AG04449 (cell line): ENCODE measurements around the gene SOX13.

Source experiments
- CTCF ChIA-PET: fragments of 350-600 bp; formaldehyde crosslinking; extraction: SDS; loops from one replicate; lab custom pipeline; 2021; ENCODE audit warnings: antibody characterized with exemption; lab: Yijun Ruan, JAX
- POLR2A ChIA-PET: fragments of 400-600, 350-600 bp; formaldehyde crosslinking; extraction: SDS; loops from one replicate; lab custom pipeline; 2020; ENCODE audit warnings: antibody characterized with exemption, inconsistent platforms; lab: Yijun Ruan, JAX
- DNase-seq: peaks from one replicate; pipeline ENCODE4 v3.0.0-alpha.2; 2010; ENCODE audit warnings: low read depth, low spot score
- H3K4me3 ChIP-seq: 2 replicates; pipeline ENCODE4 v1.5.1; 2011; ENCODE audit warnings: low read depth, mild to moderate bottlenecking, control low read depth, low read length
- TF ChIP-seq, protein P1 (sequence below): IDR thresholded peaks from one replicate; pipeline ENCODE4 v1.5.1; 2011; ENCODE audit warnings: mild to moderate bottlenecking, moderate library complexity, low read length, control low read depth, inconsistent platforms; ENCODE audit not compliant: insufficient read depth; ENCODE audit errors: missing control alignments

SOX13 gene

DNA sequence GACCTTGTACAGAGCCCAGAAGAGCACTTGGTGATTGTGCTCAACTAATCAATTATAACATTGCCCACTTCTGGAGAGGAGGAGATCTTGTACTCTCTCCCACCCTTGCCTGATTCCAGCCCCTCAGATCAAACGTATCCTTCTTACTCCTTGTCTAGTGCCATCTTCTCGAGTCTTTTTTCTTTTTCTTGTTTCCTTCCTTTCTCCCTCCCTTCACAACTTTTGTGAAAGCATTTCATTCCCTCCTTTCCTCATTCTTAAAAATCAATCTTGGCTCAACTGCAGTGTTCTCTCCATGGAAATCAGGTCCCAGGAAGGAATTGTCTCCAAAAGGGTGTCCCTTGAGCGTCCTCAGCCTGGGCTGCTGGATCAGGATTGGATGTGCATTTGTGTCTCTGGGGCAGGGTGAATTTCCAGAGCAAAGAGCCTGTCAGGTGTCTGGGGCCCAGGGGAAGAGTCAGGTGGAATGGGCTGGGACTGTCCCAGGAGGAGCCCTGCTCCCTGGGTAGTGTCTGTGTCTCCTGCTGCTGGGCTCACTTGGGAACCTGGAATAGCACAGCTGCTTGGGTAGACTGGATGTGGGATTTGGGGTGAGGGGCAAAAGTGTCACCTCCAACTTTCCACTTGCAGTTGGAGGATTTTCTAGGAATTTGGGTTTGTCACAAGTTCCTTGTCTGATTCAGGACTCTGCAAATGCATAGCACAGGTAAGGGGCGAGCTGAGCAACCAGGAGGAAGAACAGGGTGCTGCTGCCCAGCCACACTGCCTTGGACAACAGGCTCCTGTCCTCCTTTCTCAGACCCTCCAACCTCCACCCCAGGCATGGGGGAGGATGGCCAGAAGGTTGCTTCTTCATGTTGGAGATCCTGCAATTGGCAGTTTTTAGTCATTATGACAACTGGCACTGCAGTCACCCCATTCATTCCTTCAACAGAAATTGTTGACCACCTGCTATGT lies 3.3 kb downstream of the SOX13 start:
- no peak overlapping the region for H3K4me3 ChIP-seq
- POLR2A ChIA-PET = no interaction called here
- DNase-seq = no peak
- TF ChIP-seq, protein P1, sequence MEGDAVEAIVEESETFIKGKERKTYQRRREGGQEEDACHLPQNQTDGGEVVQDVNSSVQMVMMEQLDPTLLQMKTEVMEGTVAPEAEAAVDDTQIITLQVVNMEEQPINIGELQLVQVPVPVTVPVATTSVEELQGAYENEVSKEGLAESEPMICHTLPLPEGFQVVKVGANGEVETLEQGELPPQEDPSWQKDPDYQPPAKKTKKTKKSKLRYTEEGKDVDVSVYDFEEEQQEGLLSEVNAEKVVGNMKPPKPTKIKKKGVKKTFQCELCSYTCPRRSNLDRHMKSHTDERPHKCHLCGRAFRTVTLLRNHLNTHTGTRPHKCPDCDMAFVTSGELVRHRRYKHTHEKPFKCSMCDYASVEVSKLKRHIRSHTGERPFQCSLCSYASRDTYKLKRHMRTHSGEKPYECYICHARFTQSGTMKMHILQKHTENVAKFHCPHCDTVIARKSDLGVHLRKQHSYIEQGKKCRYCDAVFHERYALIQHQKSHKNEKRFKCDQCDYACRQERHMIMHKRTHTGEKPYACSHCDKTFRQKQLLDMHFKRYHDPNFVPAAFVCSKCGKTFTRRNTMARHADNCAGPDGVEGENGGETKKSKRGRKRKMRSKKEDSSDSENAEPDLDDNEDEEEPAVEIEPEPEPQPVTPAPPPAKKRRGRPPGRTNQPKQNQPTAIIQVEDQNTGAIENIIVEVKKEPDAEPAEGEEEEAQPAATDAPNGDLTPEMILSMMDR = no peak
- CTCF ChIA-PET = no interaction called here

DNA sequence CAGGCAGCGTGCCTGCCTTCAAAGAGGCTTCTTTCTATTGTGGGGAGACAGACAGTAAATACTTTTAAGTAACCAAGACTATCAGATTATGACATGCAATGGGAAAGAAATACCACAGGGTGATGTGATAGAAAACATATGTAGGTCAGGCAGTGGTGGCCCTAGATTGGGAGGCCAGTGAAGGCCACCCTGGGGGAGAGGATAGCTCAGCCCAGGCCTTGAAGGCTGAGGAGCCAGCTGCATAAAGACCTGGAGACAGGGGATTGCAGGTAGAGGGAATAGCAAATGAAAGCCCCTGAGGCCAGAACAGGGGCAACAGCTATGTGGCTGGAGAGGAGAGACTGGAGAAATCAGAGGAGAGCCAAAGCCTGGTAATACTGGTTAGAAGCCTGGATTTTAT lies 4.0 kb downstream of the SOX13 start:
- ChIA-PET POLR2A (no interaction called here), CTCF (no interaction called here)
- no peak for DNase-seq
- H3K4me3 ChIP-seq = no peak overlapping the region
- TF ChIP-seq, protein P1 = no peak

DNA sequence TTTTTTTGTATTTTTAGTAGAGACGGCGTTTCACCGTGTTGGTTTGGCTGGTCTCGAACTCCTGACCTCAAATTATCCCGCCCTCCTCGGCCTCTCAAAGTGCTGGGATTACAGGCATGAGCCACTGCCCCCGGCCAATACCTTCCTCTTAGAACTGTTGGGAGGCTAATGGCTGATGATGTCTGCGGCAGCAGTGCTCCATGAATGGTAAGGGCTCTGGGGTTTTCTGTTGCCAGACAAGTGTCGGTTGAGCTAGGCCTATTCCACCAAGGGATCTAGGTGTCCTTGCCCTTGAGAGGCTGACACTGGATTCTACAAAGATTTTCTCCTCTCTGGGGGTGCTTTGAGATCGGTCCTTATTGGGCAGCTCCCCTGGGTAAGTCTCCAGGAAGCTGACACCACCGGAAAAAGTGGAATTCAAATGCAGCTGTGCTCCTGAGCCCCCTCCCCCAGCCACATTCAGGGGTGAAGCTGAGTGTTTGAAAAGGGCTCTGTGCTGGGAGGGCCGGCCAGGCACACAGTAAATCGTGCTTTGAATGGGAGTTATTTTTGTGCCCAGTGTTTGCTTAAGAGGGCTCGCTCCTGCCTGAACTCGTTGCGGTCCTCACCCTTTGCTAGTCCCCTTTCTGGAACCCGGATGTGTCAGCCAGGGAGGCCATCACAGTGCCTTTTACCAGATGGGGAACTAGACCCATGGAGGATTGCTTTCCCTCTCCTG lies 5.2 kb downstream of the SOX13 start:
- no peak for DNase-seq
- H3K4me3 ChIP-seq = no peak overlapping the region
- POLR2A ChIA-PET = no interaction called here
- CTCF ChIA-PET = interaction anchor here (1.4 to 2.9 kb wide), 3 partner anchors 13 to 207 kb away, joined by 5 to 14 read pairs (median 7); no protein-coding TSS in a partner anchor
- TF ChIP-seq, protein P1 = no peak

DNA sequence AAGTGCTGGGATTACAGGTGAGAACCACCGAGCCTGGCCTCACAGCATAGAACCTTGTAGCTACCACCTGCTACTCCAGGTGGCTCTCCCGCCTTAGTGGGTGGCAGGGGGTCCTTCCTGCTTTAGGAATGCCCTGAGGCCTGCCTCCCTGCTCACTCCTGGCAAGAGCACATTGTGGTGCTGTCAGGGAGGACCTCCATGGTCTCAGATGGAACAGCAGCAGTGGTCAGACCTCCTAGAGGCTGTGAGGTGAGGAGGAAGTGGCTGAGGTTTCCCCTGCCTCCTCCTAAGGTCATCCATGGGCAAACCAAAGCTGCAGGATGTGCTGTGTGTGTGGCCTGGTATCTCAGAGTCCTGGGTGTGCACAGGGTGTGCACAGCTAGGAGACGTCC lies 6.7 kb downstream of the SOX13 start:
- ChIA-PET POLR2A (no interaction called here), CTCF (interaction anchor here (1.2 to 2.9 kb wide), 4 partner anchors 49 to 209 kb away, joined by 3 to 14 read pairs (median 6); no protein-coding TSS in a partner anchor)
- no peak for DNase-seq
- H3K4me3 ChIP-seq = no peak overlapping the region
- TF ChIP-seq, protein P1 = no peak

DNA sequence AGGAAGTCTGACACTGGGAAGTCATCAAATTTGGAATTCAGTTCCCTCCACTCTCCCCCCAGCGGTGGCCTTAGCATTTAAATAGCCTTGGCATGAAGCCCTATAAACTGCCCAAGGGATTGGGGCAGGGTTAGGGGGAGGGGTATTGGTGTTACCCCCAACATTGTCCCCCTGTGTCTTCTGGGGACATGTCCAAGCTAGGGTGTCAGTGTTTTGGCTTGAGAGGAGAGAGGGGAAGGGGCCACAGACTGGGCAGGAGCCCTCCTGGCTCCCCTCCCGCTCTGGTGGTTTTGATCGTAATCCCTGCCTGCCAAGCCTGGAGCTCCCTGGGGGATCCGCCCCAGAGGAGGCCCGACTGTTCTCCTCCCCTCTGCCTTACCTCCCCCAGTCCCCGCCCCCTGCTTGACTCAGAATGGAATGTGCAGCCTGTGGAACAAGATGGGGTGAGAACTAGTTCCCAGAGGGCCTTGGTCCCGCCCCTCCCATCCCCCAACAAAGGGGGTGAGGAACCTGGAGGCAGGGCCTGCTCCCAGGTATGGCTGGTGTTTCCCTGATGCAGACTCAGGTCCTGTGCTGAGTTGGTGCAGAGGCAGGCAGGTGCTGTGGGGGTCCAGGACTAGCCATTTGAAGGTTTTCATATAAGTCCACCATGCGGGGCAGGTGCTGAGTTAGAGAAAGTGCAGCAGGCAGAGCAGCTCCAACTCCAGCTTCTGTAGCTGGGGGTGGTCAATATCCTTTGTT lies 7.4 kb downstream of the SOX13 start:
- H3K4me3 ChIP-seq = peak overlapping the region; percentile 12; the same call in 1 of the 2 replicates
- TF ChIP-seq, protein P1 = no peak
- ChIA-PET POLR2A (interaction anchor here (0.8 kb wide), 1 partner anchor 10 kb away, joined by 3 read pairs; no protein-coding TSS in a partner anchor), CTCF (interaction anchor here (0.6 to 2.9 kb wide), 4 partner anchors 49 to 213 kb away, joined by 3 to 14 read pairs (median 4); no protein-coding TSS in a partner anchor)
- DNase-seq = no peak
